OCI-LY7 (cell line): Measurements from ENCODE around the gene CDK19. TPM values are rescaled to one million over a fixed set of nuclear protein-coding genes. Genes with fewer than 3 reads are reported as not detected.
A peak's percentile ranks its signal among the peaks of the same experiment; 100 is the strongest.

ENCODE experiments used
- BruUV-seq: library from RNA; stranded (reverse); fragments of 400-500 nt; replicated peaks from 2 replicates; lab custom pipeline; 2021; lab: Mats Ljungman, UMichigan
- CTCF ChIA-PET: fragments of 300-600 bp; sonication (Branson Sonifier 250); formaldehyde crosslinking; loops from one replicate; lab custom pipeline; 2022; ENCODE audit warnings: antibody characterized with exemption; ENCODE audit not compliant: unreplicated experiment; lab: Charles Lee
- POLR2A ChIA-PET: fragments of 300-600 bp; sonication (Branson Sonifier 250); formaldehyde crosslinking; loops from one replicate; lab custom pipeline; 2022; ENCODE audit warnings: antibody characterized with exemption; lab: Charles Lee
- DNase-seq: peaks from one replicate; pipeline ENCODE4 v3.0.0-alpha.2; 2015; ENCODE audit warnings: low spot score
- H2AFZ ChIP-seq: fragments of 200-600 bp; sonication (generic), shearing (Covaris generic); 2 replicates; pipeline ENCODE4 v1.6.1; 2014; ENCODE audit warnings: mild to moderate bottlenecking, antibody characterized with exemption, low read length, moderate library complexity
- H3K27ac ChIP-seq: fragments of 200-600 bp; sonication (generic); 2 replicates; pipeline ENCODE4 v1.5.1; 2014; ENCODE audit warnings: mixed run types, low read depth, mild to moderate bottlenecking, moderate library complexity, low read length, inconsistent platforms; ENCODE audit not compliant: poor library complexity, severe bottlenecking
- H3K36me3 ChIP-seq: fragments of 200-600 bp; sonication (generic); 2 replicates; pipeline ENCODE4 v1.6.1; 2014; ENCODE audit warnings: mild to moderate bottlenecking, antibody characterized with exemption, low read length, moderate library complexity, mixed read lengths; ENCODE audit not compliant: insufficient read depth
- H3K4me1 ChIP-seq: fragments of 200-600 bp; sonication (generic); 2 replicates; pipeline ENCODE4 v1.5.1; 2014; ENCODE audit warnings: mild to moderate bottlenecking, low read length; ENCODE audit not compliant: insufficient read depth, poor library complexity, severe bottlenecking
- H3K4me2 ChIP-seq: fragments of 200-600 bp; sonication (generic); 2 replicates; pipeline ENCODE4 v1.6.1; 2014; ENCODE audit warnings: mild to moderate bottlenecking, low read length
- H3K4me3 ChIP-seq: fragments of 200-600 bp; sonication (generic); 2 replicates; pipeline ENCODE4 v1.5.1; 2014; ENCODE audit warnings: mild to moderate bottlenecking, low read depth, low read length; ENCODE audit not compliant: poor library complexity, severe bottlenecking
- H3K79me2 ChIP-seq: fragments of 200-600 bp; sonication (generic); 2 replicates; pipeline ENCODE4 v1.6.1; 2016; ENCODE audit warnings: low read depth, mild to moderate bottlenecking, low read length, moderate library complexity, mixed read lengths; ENCODE audit not compliant: insufficient read depth
- H3K9me2 ChIP-seq: fragments of 200-600 bp; sonication (generic); 2 replicates; pipeline ENCODE4 v1.6.1; 2016; ENCODE audit warnings: mild to moderate bottlenecking, low read length, mixed read lengths; ENCODE audit not compliant: insufficient read depth
- H3K9me3 ChIP-seq: fragments of 200-600 bp; sonication (generic); 2 replicates; pipeline ENCODE4 v1.6.1; 2014; ENCODE audit warnings: mild to moderate bottlenecking, mixed run types, low read length, mixed read lengths
- H4K20me1 ChIP-seq: fragments of 200-600 bp; sonication (generic); 2 replicates; pipeline ENCODE4 v1.6.1; 2014; ENCODE audit warnings: mild to moderate bottlenecking, antibody characterized with exemption, low read length, moderate library complexity, mixed read lengths; ENCODE audit not compliant: insufficient read depth
- CTCF ChIP-seq: fragments of 200-600 bp; sonication (generic); conservative IDR thresholded peaks from 2 replicates; pipeline ENCODE4 v1.5.1; 2014; ENCODE audit warnings: mild to moderate bottlenecking, antibody characterized with exemption, low read length, moderate library complexity, mixed read lengths
- EZH2phosphoT487 ChIP-seq: fragments of 200-600 bp; sonication (generic); IDR thresholded peaks from 2 replicates; pipeline ENCODE4 v1.6.1; 2018; ENCODE audit warnings: low read depth, borderline replicate concordance, mild to moderate bottlenecking, mixed run types, antibody characterized with exemption, low read length, moderate library complexity, mixed read lengths
- intact Hi-C: fragments of 100-400 bp; cut with micrococcal nuclease; formaldehyde crosslinking; loops from one replicate; pipeline ENCODE4 v1.10.0; 2022; ENCODE audit not compliant: unreplicated experiment
- total RNA-seq, 2 experiments: library from RNA; depleted of rRNA in 1 of 2; stranded (reverse); fragments of >200 nt in 1 of 2; shearing (Covaris generic) in 1 of 2; gene quantifications; 2 replicates each; pipeline ENCODE4 v1.2.3, GENCODE V29; 2014 to 2022

CDK19 gene
- total RNA-seq, 2 experiments from 2014 or later: 15.4 to 35.6 TPM

- peaks cover 41% of the 10 kb centered on the region for H3K79me2 ChIP-seq
- POLR2A ChIA-PET: interaction anchor here (0.6 to 4.9 kb wide), 6 partner anchors 17 to 143 kb away, joined by 3 to 69 read pairs (median 6); partner anchors contain the start of gene AMD1
- TF ChIP-seq CTCF (no peak), EZH2phosphoT487 (no peak)
- peaks cover 29% of the 10 kb centered on the region for H3K4me1 ChIP-seq
- CTCF ChIA-PET: no interaction called here
- H3K4me2 ChIP-seq: peak overlapping the region; percentile 97
- DNase-seq: peak; percentile 43
- intact Hi-C loops: loop anchor here (10.0 kb wide), 2 partner anchors 168 to 668 kb away; partner anchors contain the start of genes REV3L and RPF2
- no TSS peak for BruUV-seq
- peak overlapping the region; percentile 87 for H3K27ac ChIP-seq
- H4K20me1 ChIP-seq: peaks cover 13% of the 10 kb centered on the region; the same call in 1 of the 2 replicates
- H3K4me3 ChIP-seq: peak overlapping the region; percentile 78
- H3K9me3 ChIP-seq: no peaks in the 10 kb centered on the region
- H2AFZ ChIP-seq: peak overlapping the region; percentile 92
- H3K36me3 ChIP-seq: no peaks in the 10 kb centered on the region
- H3K9me2 ChIP-seq: no peaks in the 10 kb centered on the region
Observed at GRCh38 chr6:110816677-110817076, 1.4 kb upstream of the CDK19 start.

GRCh38 chr6:110815015-110815410 is 256 bp downstream of the CDK19 start:
- peaks cover 57% of the 10 kb centered on the region for H3K79me2 ChIP-seq
- no peak for DNase-seq
- POLR2A ChIA-PET: interaction anchor here (0.6 to 4.9 kb wide), 26 partner anchors 8 to 1779 kb away, joined by 3 to 69 read pairs (median 4); partner anchors contain the start of genes AMD1 and GTF3C6

More at GRCh38 chr6:110815015-110815410, 256 bp downstream of the CDK19 start:
- CTCF ChIA-PET: interaction anchor here (0.6 to 0.9 kb wide), 2 partner anchors 13 to 151 kb away, joined by 3 to 5 read pairs; no protein-coding TSS in a partner anchor
- H3K4me3 ChIP-seq: peak overlapping the region; percentile 78
- H3K36me3 ChIP-seq: peaks cover 2% of the 10 kb centered on the region; the same call in 1 of the 2 replicates
- TF ChIP-seq CTCF (no peak), EZH2phosphoT487 (no peak)
- peak overlapping the region; percentile 83 for H3K4me2 ChIP-seq
- no peaks in the 10 kb centered on the region for H3K9me2 ChIP-seq
- peaks cover 3% of the 10 kb centered on the region; the same call in 1 of the 2 replicates for H3K9me3 ChIP-seq
- H3K27ac ChIP-seq: peak overlapping the region; percentile 87
- H3K4me1 ChIP-seq: peaks cover 46% of the 10 kb centered on the region
- intact Hi-C loops: loop anchor here (1.0 to 10.0 kb wide), 5 partner anchors 59 to 670 kb away; partner anchors contain the start of genes AMD1, GTF3C6, REV3L and RPF2
- peak overlapping the region; percentile 68 for H2AFZ ChIP-seq
- peaks cover 13% of the 10 kb centered on the region; the same call in 1 of the 2 replicates for H4K20me1 ChIP-seq
- BruUV-seq: no TSS peak
